Stimulated activated naive CD8-positive, alpha-beta T cell treated with anti-CD3 and anti-CD28 coated beads, Interleukin-15, Interleukin-2, amounts not matched to agents 100 U/mL and 50 U/mL, for 24 hours (primary cell): ENCODE measurements around the gene DOCK6.

Experiments
- ATAC-seq: fragments of 150-1000 bp; cut with Tn5 transposase; one replicate; pipeline ENCODE4 v1.10.0; 2021
- DNase-seq: peaks from one replicate; pipeline ENCODE4 v3.0.0; 2021

The DOCK6 gene

GRCh38 chr19:11261971-11262839 lies at the start of gene DOCK6:
TSS of gene DOCK6 (minus strand) at chr19:11262524. CDS start at chr19:11262440, 84 bp downstream.
- peak; percentile 49 for ATAC-seq
- peak; percentile 59 for DNase-seq

- ATAC-seq: no peak
Measured at GRCh38 chr19:11306337-11306736, 44.0 kb upstream of the DOCK6 start.

GRCh38 chr19:11304936-11305335 lies 42.6 kb upstream of the DOCK6 start:
- DNase-seq: no peak
- no peak for ATAC-seq

More at GRCh38 chr19:11306337-11306736, 44.0 kb upstream of the DOCK6 start:
- no peak for DNase-seq

GRCh38 chr19:11300811-11301120 lies 38.4 kb upstream of the DOCK6 start:
- ATAC-seq (no peak), DNase-seq (no peak)

- ATAC-seq: no peak
Measured at GRCh38 chr19:11299946-11300810, 37.9 kb upstream of the DOCK6 start.

GRCh38 chr19:11296264-11296663 lies 33.9 kb upstream of the DOCK6 start:
- ATAC-seq: no peak
- no peak for DNase-seq

More at GRCh38 chr19:11299946-11300810, 37.9 kb upstream of the DOCK6 start:
- no peak for DNase-seq

GRCh38 chr19:11295665-11296245 lies 33.4 kb upstream of the DOCK6 start, which contains the start of gene TSPAN16:
TSS of gene TSPAN16 (plus strand) at chr19:11296160. CDS start at chr19:11296298, 138 bp downstream.
- DNase-seq: no peak
- ATAC-seq: no peak

GRCh38 chr19:11295180-11295579 lies 32.9 kb upstream of the DOCK6 start:
- ATAC-seq: no peak

GRCh38 chr19:11293433-11294389 lies 31.4 kb upstream of the DOCK6 start:
- DNase-seq: peak; percentile 90
- peak; percentile 98 for ATAC-seq

More at GRCh38 chr19:11295180-11295579, 32.9 kb upstream of the DOCK6 start:
- DNase-seq: no peak

GRCh38 chr19:11291991-11292390 lies 29.7 kb upstream of the DOCK6 start:
- no peak for DNase-seq
- ATAC-seq: no peak

- no peak for ATAC-seq
- no peak for DNase-seq
Measured at GRCh38 chr19:11291415-11291814, 29.1 kb upstream of the DOCK6 start.

- ATAC-seq (no peak), DNase-seq (no peak)
Measured at GRCh38 chr19:11290256-11290655, 27.9 kb upstream of the DOCK6 start.

- DNase-seq: no peak
- ATAC-seq: no peak
Measured at GRCh38 chr19:11288349-11288748, 26.0 kb upstream of the DOCK6 start.

GRCh38 chr19:11286312-11286974 lies 24.1 kb upstream of the DOCK6 start:
- ATAC-seq: no peak
- no peak for DNase-seq

GRCh38 chr19:11284515-11284914 lies 22.2 kb upstream of the DOCK6 start:
- ATAC-seq: no peak
- DNase-seq: no peak

- ATAC-seq (no peak), DNase-seq (no peak)
Measured at GRCh38 chr19:11281356-11282049, 19.2 kb upstream of the DOCK6 start.

- DNase-seq: peak; percentile 30
- ATAC-seq: peak; percentile 49
Measured at GRCh38 chr19:11279505-11280236, 17.3 kb upstream of the DOCK6 start.

GRCh38 chr19:11278670-11279069 lies 16.3 kb upstream of the DOCK6 start:
- no peak for DNase-seq
- no peak for ATAC-seq

GRCh38 chr19:11274533-11275086 lies 12.3 kb upstream of the DOCK6 start:
- ATAC-seq: no peak

More at GRCh38 chr19:11274533-11275086, 12.3 kb upstream of the DOCK6 start:
- no peak for DNase-seq
